GM12891 (cell line): Measurements from ENCODE around the gene BCL11B.

Source experiments
- POLR2A ChIP-seq: IDR thresholded peaks from 2 replicates; pipeline ENCODE4 v1.6.1; 2011; ENCODE audit warnings: low read depth, low read length, control low read depth
- POLR2AphosphoS5 ChIP-seq: IDR thresholded peaks from 2 replicates; pipeline ENCODE4 v1.6.1; 2011; ENCODE audit warnings: low read depth, low read length, control low read depth
- SPI1 ChIP-seq: IDR thresholded peaks from 2 replicates; pipeline ENCODE4 v1.6.1; 2011; ENCODE audit warnings: low read depth, low read length, control low read depth
- TAF1 ChIP-seq: IDR thresholded peaks from 2 replicates; pipeline ENCODE4 v1.6.1; 2011; ENCODE audit warnings: low read depth, low read length, control low read depth

DNA sequence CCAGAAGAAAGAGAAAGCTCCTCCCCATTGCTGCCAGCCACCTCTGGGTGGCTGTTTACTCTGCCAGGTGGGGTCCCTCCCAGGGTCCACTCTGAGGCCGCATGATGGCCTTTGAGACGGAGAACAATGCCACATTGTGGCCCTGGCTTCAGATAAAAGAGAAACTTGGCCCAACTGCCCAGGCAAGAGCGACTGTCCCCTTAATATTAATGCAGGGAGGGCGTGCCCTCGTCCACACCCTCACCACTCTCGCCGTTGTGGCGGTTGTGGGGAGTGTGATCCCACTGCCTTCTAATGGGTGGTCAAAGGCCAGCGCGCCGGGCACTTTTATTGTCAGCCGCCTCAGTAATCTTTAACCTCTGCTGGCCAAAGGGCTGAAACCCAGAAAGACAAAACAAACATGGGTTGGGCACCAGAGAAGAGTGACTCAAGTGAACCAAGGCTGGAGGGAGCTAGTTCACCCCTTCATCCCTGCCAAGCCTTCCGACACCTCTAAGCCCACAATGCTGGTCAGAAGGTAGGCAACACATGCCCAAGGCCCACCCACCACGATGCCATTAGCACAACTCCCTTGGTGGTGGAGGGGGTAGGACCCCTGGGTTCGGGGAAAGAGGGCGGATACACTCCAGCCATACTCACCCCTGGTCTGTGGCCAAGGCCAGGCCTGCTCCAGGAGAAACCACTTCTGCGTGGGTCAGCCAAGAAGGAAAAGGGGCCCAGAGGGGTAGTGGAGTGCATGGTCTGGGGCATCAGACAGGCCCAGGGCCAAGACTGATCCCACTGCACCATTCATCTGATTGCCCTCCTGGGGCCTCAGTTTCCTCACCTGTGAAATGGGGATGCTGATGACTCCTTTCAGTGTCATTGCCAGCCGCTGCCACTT, 44.5 kb upstream of the BCL11B start:
- TF ChIP-seq POLR2A, result no peak
- no peak for TF ChIP-seq POLR2AphosphoS5
- TF ChIP-seq SPI1, result no peak
- no peak for TF ChIP-seq TAF1
